ENCODE data around the gene R3HDM4.
A peak's percentile ranks its signal among the peaks of the same experiment; 100 is the strongest.

The R3HDM4 gene

GRCh38 chr19:872266-872951 lies 40.6 kb downstream of the R3HDM4 start:
- DNase-seq, result peak; percentile 63 to 81 (median 70)

- no peak for DNase-seq
Measured at GRCh38 chr19:871446-872265, 41.4 kb downstream of the R3HDM4 start.

GRCh38 chr19:870963-871401 lies 42.0 kb downstream of the R3HDM4 start:
- DNase-seq, result no peak

GRCh38 chr19:870314-870713 lies 42.7 kb downstream of the R3HDM4 start:
- no peak for DNase-seq

GRCh38 chr19:869245-870177 lies 43.5 kb downstream of the R3HDM4 start:
- DNase-seq, result peak; percentile 54 to 71 (median 59)

- DNase-seq, result no peak
Measured at GRCh38 chr19:868458-869244, 44.4 kb downstream of the R3HDM4 start.

GRCh38 chr19:867855-868457 lies 45.1 kb downstream of the R3HDM4 start:
- DNase-seq, result no peak

- no peak for DNase-seq
Measured at GRCh38 chr19:867301-867793, 45.7 kb downstream of the R3HDM4 start.

GRCh38 chr19:866769-867300 lies 46.2 kb downstream of the R3HDM4 start:
- DNase-seq, result no peak

GRCh38 chr19:863315-863620 lies 49.8 kb downstream of the R3HDM4 start:
- DNase-seq, result no peak

- peak; percentile 69 to 86 (median 77) for DNase-seq
Measured at GRCh38 chr19:862581-863314, 50.3 kb downstream of the R3HDM4 start.

GRCh38 chr19:861756-862580 lies 51.1 kb downstream of the R3HDM4 start:
- DNase-seq, result peak; percentile 64 to 89 (median 72)

GRCh38 chr19:861141-861755 lies 51.8 kb downstream of the R3HDM4 start:
- DNase-seq, result no peak

- DNase-seq, result peak; percentile 74 to 88 (median 78)
Measured at GRCh38 chr19:858868-859843, 53.9 kb downstream of the R3HDM4 start, which contains the start of gene CFD. Gene CFD, plus strand, starts transcription at chr19:859664. Its CDS starts 26 bp downstream, at chr19:859690.

GRCh38 chr19:858284-858683 lies 54.7 kb downstream of the R3HDM4 start:
- no peak for DNase-seq

- DNase-seq, result no peak
Measured at GRCh38 chr19:855566-856120, 57.4 kb downstream of the R3HDM4 start.

- DNase-seq, result no peak
Measured at GRCh38 chr19:855142-855541, 57.9 kb downstream of the R3HDM4 start.

GRCh38 chr19:854549-854948 lies 58.5 kb downstream of the R3HDM4 start:
- DNase-seq, result no peak

All from suppressor macrophage treated with lipopolysaccharide for 1 hour (primary cell).